Measurements from ENCODE around the gene TMEM30B. TPM values are rescaled to one million over a fixed set of nuclear protein-coding genes. Genes with fewer than 3 reads are reported as not detected.

TMEM30B gene
- total and polyA plus RNA-seq, 2 of the 13 experiments (the other 11 are each of a cell fraction or from before 2014, with no cell fraction given), result not detected

DNA sequence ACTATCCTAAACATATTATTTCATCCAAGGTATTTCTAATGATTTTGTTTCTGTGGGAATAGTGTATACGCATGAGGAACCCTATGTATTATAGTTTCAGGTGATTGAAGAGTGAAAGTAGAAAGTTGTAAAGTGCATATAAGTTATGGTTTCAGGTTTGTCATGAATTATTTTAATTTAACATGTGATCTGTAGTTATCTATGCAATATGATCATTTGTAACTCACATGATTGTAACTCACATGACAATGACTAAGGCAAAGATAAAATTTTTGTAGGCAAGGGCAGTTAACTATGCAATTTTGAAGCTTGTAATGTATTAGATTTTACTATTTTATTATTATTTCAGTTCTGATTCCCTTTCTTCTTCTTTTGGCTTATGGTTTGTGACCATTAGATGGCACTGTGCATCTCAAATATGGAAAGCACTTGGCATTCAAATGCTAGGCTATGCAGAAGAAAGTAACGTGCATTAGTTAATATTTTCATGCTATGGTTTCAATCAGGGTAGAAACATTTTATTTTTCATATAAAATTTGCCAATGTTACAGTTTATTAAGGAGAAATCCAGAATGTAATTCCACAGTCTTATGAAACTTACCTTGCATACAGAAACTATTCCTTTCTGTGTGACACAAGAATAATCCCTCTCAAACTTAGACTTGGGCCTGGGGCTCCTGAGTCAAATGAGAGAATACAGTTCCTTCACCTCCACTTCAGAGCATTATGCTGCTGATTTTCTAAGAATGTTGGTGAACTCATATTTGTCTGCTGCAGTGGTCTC is 15.8 kb upstream of the TMEM30B start:
- no peak overlapping the region for H2AFZ ChIP-seq (ENCODE audit: low read length)
- no peak overlapping the region for H3K9ac ChIP-seq (ENCODE audit: insufficient read depth, low read depth, low read length)
- BruUV-seq (replicated peaks), result no TSS peak
- CTCF ChIA-PET (ENCODE audit: low intra/inter-chr PET ratio, low total read pairs), result interaction anchor here (0.7 to 1.9 kb wide), 3 partner anchors 159 to 830 kb away, joined by 3 to 7 read pairs (median 5); no protein-coding TSS in a partner anchor
- H3K36me3 ChIP-seq (replicated peaks in 1 of 2; ENCODE audit: control insufficient read depth in 1 of 2, insufficient read depth in 2 of 2, low read length in 2 of 2), result no peaks in the 10 kb centered on the region
- H4K20me1 ChIP-seq (ENCODE audit: insufficient read depth, low read length), result no peaks in the 10 kb centered on the region
- H3K27me3 ChIP-seq (ENCODE audit: control insufficient read depth in 1 of 2, insufficient read depth in 2 of 2, low read length in 2 of 2), result no peaks in the 10 kb centered on the region; a peak in 1 of 5 replicates
- H3K79me2 ChIP-seq (ENCODE audit: insufficient read depth, low read length), result no peaks in the 10 kb centered on the region
- 11% methylated on average over 2 of the region's 2 CpGs for WGBS (ENCODE audit: low lambda C conversion rate)
- no peaks in the 10 kb centered on the region for H3K9me3 ChIP-seq (ENCODE audit: low read length)
- FAIRE-seq, result peak; percentile 23
- DNase-seq (ENCODE audit: low spot score), result peak; percentile 20
- no peak for ATAC-seq
- H3K4me2 ChIP-seq (ENCODE audit: low read depth, low read length), result no peak overlapping the region
- H3K4me3 ChIP-seq (replicated peaks in 1 of 3; ENCODE audit: insufficient read depth in 1 of 3, low read depth in 2 of 3, low read length in 3 of 3), result no peak overlapping the region
- TF ChIP-seq, protein P1, sequence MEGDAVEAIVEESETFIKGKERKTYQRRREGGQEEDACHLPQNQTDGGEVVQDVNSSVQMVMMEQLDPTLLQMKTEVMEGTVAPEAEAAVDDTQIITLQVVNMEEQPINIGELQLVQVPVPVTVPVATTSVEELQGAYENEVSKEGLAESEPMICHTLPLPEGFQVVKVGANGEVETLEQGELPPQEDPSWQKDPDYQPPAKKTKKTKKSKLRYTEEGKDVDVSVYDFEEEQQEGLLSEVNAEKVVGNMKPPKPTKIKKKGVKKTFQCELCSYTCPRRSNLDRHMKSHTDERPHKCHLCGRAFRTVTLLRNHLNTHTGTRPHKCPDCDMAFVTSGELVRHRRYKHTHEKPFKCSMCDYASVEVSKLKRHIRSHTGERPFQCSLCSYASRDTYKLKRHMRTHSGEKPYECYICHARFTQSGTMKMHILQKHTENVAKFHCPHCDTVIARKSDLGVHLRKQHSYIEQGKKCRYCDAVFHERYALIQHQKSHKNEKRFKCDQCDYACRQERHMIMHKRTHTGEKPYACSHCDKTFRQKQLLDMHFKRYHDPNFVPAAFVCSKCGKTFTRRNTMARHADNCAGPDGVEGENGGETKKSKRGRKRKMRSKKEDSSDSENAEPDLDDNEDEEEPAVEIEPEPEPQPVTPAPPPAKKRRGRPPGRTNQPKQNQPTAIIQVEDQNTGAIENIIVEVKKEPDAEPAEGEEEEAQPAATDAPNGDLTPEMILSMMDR (CRISPR knock-in tag; IDR thresholded peaks at IDR 0.05), result peak; percentile 46
- TF ChIP-seq DMTF1 (CRISPR knock-in tag; IDR thresholded peaks at IDR 0.05), result no peak
- TF ChIP-seq STAG1 (CRISPR knock-in tag; IDR thresholded peaks at IDR 0.05), result peak; percentile 50
- intact Hi-C loops (cut with micrococcal nuclease; ENCODE audit: unreplicated experiment), result loop anchor here (1.0 kb wide), 1 partner anchor 540 kb away; no protein-coding TSS in a partner anchor
- POLR2A ChIA-PET, result no interaction called here
- no peaks in the 10 kb centered on the region for H3K4me1 ChIP-seq (ENCODE audit: insufficient read depth, low read length)
- H3K27ac ChIP-seq (ENCODE audit: extremely low read length, insufficient read depth, low read length), result no peak overlapping the region
- in situ Hi-C loops (cut with HindIII; ENCODE audit: extremely low pct_ligation_motif_present, low pct_unique_long_range_greater_than_20kb), result loop anchor here (25.0 kb wide), 1 partner anchor 540 kb away; no protein-coding TSS in a partner anchor

All from HepG2 (cell line).